Stimulated activated CD4-positive, alpha-beta T cell treated with anti-CD3 and anti-CD28 coated beads, TNF-alpha, amount 100 ng/mL, for 24 hours (primary cell): ENCODE results near the gene ZFAND3.

Source experiments
- DNase-seq, 3 experiments: peaks; one replicate each; pipeline ENCODE4 v3.0.0-alpha.2; 2020; ENCODE audit warnings: low read depth in 3 of 3

The ZFAND3 gene

GRCh38 chr6:38131527-38131965 is 312.0 kb downstream of the ZFAND3 start:
- no peak for DNase-seq

- no peak for DNase-seq
Observed at GRCh38 chr6:38133932-38134703, 314.6 kb downstream of the ZFAND3 start.

- no peak for DNase-seq
Observed at GRCh38 chr6:38134704-38135088, 315.2 kb downstream of the ZFAND3 start.

- DNase-seq, result no peak
Observed at GRCh38 chr6:38136547-38136946, 317.0 kb downstream of the ZFAND3 start.

- DNase-seq, result no peak
Observed at GRCh38 chr6:38137608-38138265, 318.2 kb downstream of the ZFAND3 start.

GRCh38 chr6:38138374-38138773 is 318.8 kb downstream of the ZFAND3 start:
- DNase-seq, result no peak

GRCh38 chr6:38141085-38141484 is 321.6 kb downstream of the ZFAND3 start:
- no peak for DNase-seq

GRCh38 chr6:38141716-38142115 is 322.2 kb downstream of the ZFAND3 start:
- no peak for DNase-seq

GRCh38 chr6:38142178-38142902 is 322.8 kb downstream of the ZFAND3 start:
- no peak for DNase-seq

- DNase-seq, result no peak
Observed at GRCh38 chr6:38143191-38144150, 323.9 kb downstream of the ZFAND3 start.

- DNase-seq, result no peak
Observed at GRCh38 chr6:38144365-38144945, 324.9 kb downstream of the ZFAND3 start.

- DNase-seq, result no peak
Observed at GRCh38 chr6:38146021-38146733, 326.6 kb downstream of the ZFAND3 start.

GRCh38 chr6:38146734-38147027 is 327.2 kb downstream of the ZFAND3 start:
- no peak for DNase-seq

GRCh38 chr6:38148606-38149005 is 329.1 kb downstream of the ZFAND3 start:
- no peak for DNase-seq

- no peak for DNase-seq
Observed at GRCh38 chr6:38149531-38149930, 330.0 kb downstream of the ZFAND3 start.

GRCh38 chr6:38150021-38150420 is 330.5 kb downstream of the ZFAND3 start:
- DNase-seq, result no peak

- DNase-seq, result no peak
Observed at GRCh38 chr6:38150681-38151296, 331.3 kb downstream of the ZFAND3 start.

GRCh38 chr6:38151580-38152500 is 332.3 kb downstream of the ZFAND3 start:
- DNase-seq, result no peak

GRCh38 chr6:38152620-38153019 is 333.1 kb downstream of the ZFAND3 start:
- no peak for DNase-seq
